ENCODE results near the gene RBM42. TPM values are rescaled to one million over a fixed set of nuclear protein-coding genes. Genes with fewer than 3 reads are reported as not detected.

RBM42 gene
- total and polyA plus RNA-seq, 9 of the 15 experiments (the other 6 are each of a cell fraction or from before 2014, with no cell fraction given): 5.7 to 149 (median 32.4) TPM

DNA sequence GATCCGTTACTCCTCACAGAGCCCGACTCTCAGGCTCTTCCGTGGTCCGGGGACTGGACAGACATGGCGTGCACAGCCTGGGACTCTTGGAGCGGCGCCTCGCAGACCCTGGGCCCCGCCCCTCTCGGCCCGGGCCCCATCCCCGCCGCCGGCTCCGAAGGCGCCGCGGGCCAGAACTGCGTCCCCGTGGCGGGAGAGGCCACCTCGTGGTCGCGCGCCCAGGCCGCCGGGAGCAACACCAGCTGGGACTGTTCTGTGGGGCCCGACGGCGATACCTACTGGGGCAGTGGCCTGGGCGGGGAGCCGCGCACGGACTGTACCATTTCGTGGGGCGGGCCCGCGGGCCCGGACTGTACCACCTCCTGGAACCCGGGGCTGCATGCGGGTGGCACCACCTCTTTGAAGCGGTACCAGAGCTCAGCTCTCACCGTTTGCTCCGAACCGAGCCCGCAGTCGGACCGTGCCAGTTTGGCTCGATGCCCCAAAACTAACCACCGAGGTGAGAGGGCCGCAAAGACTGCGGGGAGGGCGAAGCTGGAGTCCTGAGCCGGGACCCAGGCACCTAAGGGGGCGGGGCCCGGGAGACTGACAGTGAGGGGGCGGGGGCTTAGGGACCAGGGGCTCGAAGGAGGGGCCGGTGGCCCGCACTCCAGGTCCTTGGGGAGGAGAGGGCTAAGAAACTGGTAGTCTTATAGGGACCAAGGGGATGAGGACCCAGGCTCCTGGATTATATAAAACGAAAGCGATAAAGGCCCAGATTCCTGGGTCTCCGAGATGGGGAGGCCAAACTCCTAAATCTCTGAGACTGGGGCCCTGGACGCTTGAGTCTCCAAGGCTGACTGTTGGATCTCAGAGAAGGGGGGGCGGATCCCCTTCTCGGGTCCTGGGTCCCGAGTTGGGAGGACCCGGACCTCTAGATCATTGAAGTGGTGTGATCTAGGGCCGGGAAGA is 14.7 kb downstream of the RBM42 start (continued):
- TF ChIP-seq, protein P1, sequence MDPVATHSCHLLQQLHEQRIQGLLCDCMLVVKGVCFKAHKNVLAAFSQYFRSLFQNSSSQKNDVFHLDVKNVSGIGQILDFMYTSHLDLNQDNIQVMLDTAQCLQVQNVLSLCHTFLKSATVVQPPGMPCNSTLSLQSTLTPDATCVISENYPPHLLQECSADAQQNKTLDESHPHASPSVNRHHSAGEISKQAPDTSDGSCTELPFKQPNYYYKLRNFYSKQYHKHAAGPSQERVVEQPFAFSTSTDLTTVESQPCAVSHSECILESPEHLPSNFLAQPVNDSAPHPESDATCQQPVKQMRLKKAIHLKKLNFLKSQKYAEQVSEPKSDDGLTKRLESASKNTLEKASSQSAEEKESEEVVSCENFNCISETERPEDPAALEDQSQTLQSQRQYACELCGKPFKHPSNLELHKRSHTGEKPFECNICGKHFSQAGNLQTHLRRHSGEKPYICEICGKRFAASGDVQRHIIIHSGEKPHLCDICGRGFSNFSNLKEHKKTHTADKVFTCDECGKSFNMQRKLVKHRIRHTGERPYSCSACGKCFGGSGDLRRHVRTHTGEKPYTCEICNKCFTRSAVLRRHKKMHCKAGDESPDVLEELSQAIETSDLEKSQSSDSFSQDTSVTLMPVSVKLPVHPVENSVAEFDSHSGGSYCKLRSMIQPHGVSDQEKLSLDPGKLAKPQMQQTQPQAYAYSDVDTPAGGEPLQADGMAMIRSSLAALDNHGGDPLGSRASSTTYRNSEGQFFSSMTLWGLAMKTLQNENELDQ (CRISPR knock-in tag; IDR thresholded peaks at IDR 0.05; ENCODE audit: borderline replicate concordance): peak; percentile 78; the same call in 1 of the 2 replicates
- TF ChIP-seq TRIM24 (IDR thresholded peaks at IDR 0.05): peak in 1 of 2 experiments; percentile 61; a peak in 1 of 4 replicates
- TF ChIP-seq KDM2B (CRISPR knock-in tag; IDR thresholded peaks at IDR 0.05): peak; percentile 84; the same call in 1 of the 2 replicates
- TF ChIP-seq, protein P2, sequence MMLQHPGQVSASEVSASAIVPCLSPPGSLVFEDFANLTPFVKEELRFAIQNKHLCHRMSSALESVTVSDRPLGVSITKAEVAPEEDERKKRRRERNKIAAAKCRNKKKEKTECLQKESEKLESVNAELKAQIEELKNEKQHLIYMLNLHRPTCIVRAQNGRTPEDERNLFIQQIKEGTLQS (IDR thresholded peaks at IDR 0.05): peak; percentile 44; the same call in 1 of the 2 replicates
- TF ChIP-seq, protein P2 (CRISPR knock-in tag; conservative IDR thresholded peaks at IDR 0.05): no peak; the same call in 1 of the 2 replicates
- no peak for TF ChIP-seq FOXJ3 (CRISPR knock-in tag; IDR thresholded peaks at IDR 0.05)
- peak; percentile 97 for TF ChIP-seq ZNF232 (CRISPR knock-in tag; IDR thresholded peaks at IDR 0.05)
- TF ChIP-seq ZBTB8A (IDR thresholded peaks at IDR 0.05; ENCODE audit: partially characterized antibody): no peak
- peak; percentile 53; the same call in 1 of the 2 replicates for TF ChIP-seq MYNN (IDR thresholded peaks at IDR 0.05)
- no peak for TF ChIP-seq MYNN (CRISPR knock-in tag; IDR thresholded peaks at IDR 0.05)
- no peak for TF ChIP-seq ZFP1 (CRISPR knock-in tag; IDR thresholded peaks at IDR 0.05)
- TF ChIP-seq, protein P3, sequence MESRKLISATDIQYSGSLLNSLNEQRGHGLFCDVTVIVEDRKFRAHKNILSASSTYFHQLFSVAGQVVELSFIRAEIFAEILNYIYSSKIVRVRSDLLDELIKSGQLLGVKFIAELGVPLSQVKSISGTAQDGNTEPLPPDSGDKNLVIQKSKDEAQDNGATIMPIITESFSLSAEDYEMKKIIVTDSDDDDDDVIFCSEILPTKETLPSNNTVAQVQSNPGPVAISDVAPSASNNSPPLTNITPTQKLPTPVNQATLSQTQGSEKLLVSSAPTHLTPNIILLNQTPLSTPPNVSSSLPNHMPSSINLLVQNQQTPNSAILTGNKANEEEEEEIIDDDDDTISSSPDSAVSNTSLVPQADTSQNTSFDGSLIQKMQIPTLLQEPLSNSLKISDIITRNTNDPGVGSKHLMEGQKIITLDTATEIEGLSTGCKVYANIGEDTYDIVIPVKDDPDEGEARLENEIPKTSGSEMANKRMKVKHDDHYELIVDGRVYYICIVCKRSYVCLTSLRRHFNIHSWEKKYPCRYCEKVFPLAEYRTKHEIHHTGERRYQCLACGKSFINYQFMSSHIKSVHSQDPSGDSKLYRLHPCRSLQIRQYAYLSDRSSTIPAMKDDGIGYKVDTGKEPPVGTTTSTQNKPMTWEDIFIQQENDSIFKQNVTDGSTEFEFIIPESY (CRISPR knock-in tag; IDR thresholded peaks at IDR 0.05): peak; percentile 92
- TF ChIP-seq NFE2 (IDR thresholded peaks at IDR 0.05; ENCODE audit: low read depth): no peak
- TF ChIP-seq, protein P4, sequence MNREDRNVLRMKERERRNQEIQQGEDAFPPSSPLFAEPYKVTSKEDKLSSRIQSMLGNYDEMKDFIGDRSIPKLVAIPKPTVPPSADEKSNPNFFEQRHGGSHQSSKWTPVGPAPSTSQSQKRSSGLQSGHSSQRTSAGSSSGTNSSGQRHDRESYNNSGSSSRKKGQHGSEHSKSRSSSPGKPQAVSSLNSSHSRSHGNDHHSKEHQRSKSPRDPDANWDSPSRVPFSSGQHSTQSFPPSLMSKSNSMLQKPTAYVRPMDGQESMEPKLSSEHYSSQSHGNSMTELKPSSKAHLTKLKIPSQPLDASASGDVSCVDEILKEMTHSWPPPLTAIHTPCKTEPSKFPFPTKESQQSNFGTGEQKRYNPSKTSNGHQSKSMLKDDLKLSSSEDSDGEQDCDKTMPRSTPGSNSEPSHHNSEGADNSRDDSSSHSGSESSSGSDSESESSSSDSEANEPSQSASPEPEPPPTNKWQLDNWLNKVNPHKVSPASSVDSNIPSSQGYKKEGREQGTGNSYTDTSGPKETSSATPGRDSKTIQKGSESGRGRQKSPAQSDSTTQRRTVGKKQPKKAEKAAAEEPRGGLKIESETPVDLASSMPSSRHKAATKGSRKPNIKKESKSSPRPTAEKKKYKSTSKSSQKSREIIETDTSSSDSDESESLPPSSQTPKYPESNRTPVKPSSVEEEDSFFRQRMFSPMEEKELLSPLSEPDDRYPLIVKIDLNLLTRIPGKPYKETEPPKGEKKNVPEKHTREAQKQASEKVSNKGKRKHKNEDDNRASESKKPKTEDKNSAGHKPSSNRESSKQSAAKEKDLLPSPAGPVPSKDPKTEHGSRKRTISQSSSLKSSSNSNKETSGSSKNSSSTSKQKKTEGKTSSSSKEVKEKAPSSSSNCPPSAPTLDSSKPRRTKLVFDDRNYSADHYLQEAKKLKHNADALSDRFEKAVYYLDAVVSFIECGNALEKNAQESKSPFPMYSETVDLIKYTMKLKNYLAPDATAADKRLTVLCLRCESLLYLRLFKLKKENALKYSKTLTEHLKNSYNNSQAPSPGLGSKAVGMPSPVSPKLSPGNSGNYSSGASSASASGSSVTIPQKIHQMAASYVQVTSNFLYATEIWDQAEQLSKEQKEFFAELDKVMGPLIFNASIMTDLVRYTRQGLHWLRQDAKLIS (CRISPR knock-in tag; IDR thresholded peaks at IDR 0.05): peak; percentile 73; the same call in 1 of the 2 replicates
- no peak for TF ChIP-seq MTF1 (CRISPR knock-in tag; IDR thresholded peaks at IDR 0.05; ENCODE audit: borderline replicate concordance)
- no peak for TF ChIP-seq ZNF445 (CRISPR knock-in tag; IDR thresholded peaks at IDR 0.05; ENCODE audit: low read depth)
- no peak for TF ChIP-seq SMAD2 (IDR thresholded peaks at IDR 0.05; ENCODE audit: low read depth, low read length)
- TF ChIP-seq KLF10 (CRISPR knock-in tag; IDR thresholded peaks at IDR 0.05): no peak
- no peak for TF ChIP-seq NFIX (CRISPR knock-in tag; IDR thresholded peaks at IDR 0.05; ENCODE audit: low read depth)

Measured in K562 (cell line).